ENCODE data around the gene FARSA.
"Not testable (repeated sequence)": the region's sequence is repeated elsewhere in the genome, so short reads cannot be mapped to it uniquely, and the experiment has no call there.

Gene FARSA

GRCh38 chr19:12933287-12934072 lies at the start of gene FARSA:
FARSA (minus strand) TSS chr19:12933711; CDS start chr19:12933696, 15 bp downstream.
- Mint-ChIP-seq H3K4me1 (peaks cover 42% of the 10 kb centered on the region), H3K27ac (peak within 1 kb of the TSS; percentile 93), H3K36me3 (peaks cover 22% of the 10 kb centered on the region), H3K9me3 (no peaks in the 10 kb centered on the region), H3K4me3 (peak within 1 kb of the TSS; percentile 87), H3K27me3 (no peaks in the 10 kb centered on the region)
- ATAC-seq = peak; percentile 80

- Mint-ChIP-seq H3K9me3 (no peaks in the 10 kb centered on the region), H3K4me3 (no peak overlapping the region), H3K27ac (no peak overlapping the region)
Measured at GRCh38 chr19:12983091-12983490, 49.6 kb upstream of the FARSA start.

GRCh38 chr19:12982648-12983047 lies 49.1 kb upstream of the FARSA start:
- no peaks in the 10 kb centered on the region for H3K9me3 Mint-ChIP-seq
- peaks cover 13% of the 10 kb centered on the region for H3K4me1 Mint-ChIP-seq
- peaks cover 7% of the 10 kb centered on the region for H3K27me3 Mint-ChIP-seq
- H3K36me3 Mint-ChIP-seq = no peaks in the 10 kb centered on the region
- H3K27ac Mint-ChIP-seq = no peak overlapping the region
- ATAC-seq = no peak
- H3K4me3 Mint-ChIP-seq = no peak overlapping the region

More at GRCh38 chr19:12983091-12983490, 49.6 kb upstream of the FARSA start:
- Mint-ChIP-seq H3K36me3 (no peaks in the 10 kb centered on the region), H3K27me3 (peaks cover 3% of the 10 kb centered on the region), H3K4me1 (peaks cover 9% of the 10 kb centered on the region)
- ATAC-seq = no peak

- Mint-ChIP-seq H3K27me3 (peaks cover 22% of the 10 kb centered on the region), H3K36me3 (no peaks in the 10 kb centered on the region), H3K9me3 (no peaks in the 10 kb centered on the region), H3K27ac (no peak overlapping the region), H3K4me3 (no peak overlapping the region), H3K4me1 (peaks cover 15% of the 10 kb centered on the region)
- ATAC-seq = no peak
Measured at GRCh38 chr19:12979974-12980373, 46.5 kb upstream of the FARSA start.

- H3K27me3 Mint-ChIP-seq = peaks cover 42% of the 10 kb centered on the region
- H3K9me3 Mint-ChIP-seq, H3K27ac Mint-ChIP-seq, H3K36me3 Mint-ChIP-seq, ATAC-seq, H3K4me3 Mint-ChIP-seq: not testable (repeated sequence)
- H3K4me1 Mint-ChIP-seq = peaks cover 15% of the 10 kb centered on the region
Measured at GRCh38 chr19:12976109-12976508, 42.6 kb upstream of the FARSA start.

- peaks cover 42% of the 10 kb centered on the region for H3K27me3 Mint-ChIP-seq
- H3K9me3 Mint-ChIP-seq = no peaks in the 10 kb centered on the region
- ATAC-seq = no peak
- H3K4me3 Mint-ChIP-seq = no peak overlapping the region
- H3K4me1 Mint-ChIP-seq = peaks cover 13% of the 10 kb centered on the region
- H3K27ac Mint-ChIP-seq = no peak overlapping the region
- no peaks in the 10 kb centered on the region for H3K36me3 Mint-ChIP-seq
Measured at GRCh38 chr19:12975221-12975741, 41.8 kb upstream of the FARSA start.

- Mint-ChIP-seq H3K36me3 (no peaks in the 10 kb centered on the region), H3K4me3 (no peak overlapping the region), H3K27ac (no peak overlapping the region), H3K27me3 (peaks cover 42% of the 10 kb centered on the region), H3K4me1 (peaks cover 8% of the 10 kb centered on the region), H3K9me3 (no peaks in the 10 kb centered on the region)
- ATAC-seq = no peak
Measured at GRCh38 chr19:12974301-12975220, 41.0 kb upstream of the FARSA start.

GRCh38 chr19:12973236-12973635 lies 39.7 kb upstream of the FARSA start:
- peaks cover 8% of the 10 kb centered on the region for H3K4me1 Mint-ChIP-seq
- H3K4me3 Mint-ChIP-seq = no peak overlapping the region
- no peak overlapping the region for H3K27ac Mint-ChIP-seq
- H3K9me3 Mint-ChIP-seq = no peaks in the 10 kb centered on the region
- ATAC-seq = no peak
- no peaks in the 10 kb centered on the region for H3K36me3 Mint-ChIP-seq
- peaks cover 41% of the 10 kb centered on the region for H3K27me3 Mint-ChIP-seq

- no peak overlapping the region for H3K27ac Mint-ChIP-seq
- no peak for ATAC-seq
- H3K9me3 Mint-ChIP-seq = no peaks in the 10 kb centered on the region
- H3K4me1 Mint-ChIP-seq = peaks cover 7% of the 10 kb centered on the region
- no peaks in the 10 kb centered on the region for H3K36me3 Mint-ChIP-seq
- H3K4me3 Mint-ChIP-seq = no peak overlapping the region
- peaks cover 22% of the 10 kb centered on the region for H3K27me3 Mint-ChIP-seq
Measured at GRCh38 chr19:12970070-12970820, 36.7 kb upstream of the FARSA start.

- Mint-ChIP-seq H3K27ac (no peak within 1 kb of the TSS), H3K4me1 (peaks cover 13% of the 10 kb centered on the region), H3K9me3 (no peaks in the 10 kb centered on the region)
Measured at GRCh38 chr19:12969292-12969988, 35.9 kb upstream of the FARSA start, which contains the start of gene DAND5. DAND5 (plus strand) TSS chr19:12969576; CDS start chr19:12969661, 85 bp downstream.

GRCh38 chr19:12967907-12968306 lies 34.4 kb upstream of the FARSA start:
- ATAC-seq = no peak
- Mint-ChIP-seq H3K9me3 (no peaks in the 10 kb centered on the region), H3K4me1 (peaks cover 13% of the 10 kb centered on the region), H3K27ac (no peak overlapping the region), H3K36me3 (no peaks in the 10 kb centered on the region), H3K4me3 (no peak overlapping the region), H3K27me3 (peaks cover 9% of the 10 kb centered on the region)

More at GRCh38 chr19:12969292-12969988, 35.9 kb upstream of the FARSA start, which contains the start of gene DAND5:
- Mint-ChIP-seq H3K27me3 (peaks cover 15% of the 10 kb centered on the region), H3K36me3 (no peaks in the 10 kb centered on the region), H3K4me3 (no peak within 1 kb of the TSS)
- ATAC-seq = no peak

- peaks cover 19% of the 10 kb centered on the region for H3K27me3 Mint-ChIP-seq
- H3K4me3 Mint-ChIP-seq = peak overlapping the region; percentile 78
- H3K36me3 Mint-ChIP-seq = no peaks in the 10 kb centered on the region
Measured at GRCh38 chr19:12965812-12966135, 32.3 kb upstream of the FARSA start.

GRCh38 chr19:12965017-12965811 lies 31.7 kb upstream of the FARSA start:
- ATAC-seq = peak; percentile 98
- H3K9me3 Mint-ChIP-seq = peaks cover under 1% of the 10 kb centered on the region
- peaks cover 19% of the 10 kb centered on the region for H3K27me3 Mint-ChIP-seq
- peak overlapping the region; percentile 80 for H3K4me3 Mint-ChIP-seq
- no peaks in the 10 kb centered on the region for H3K36me3 Mint-ChIP-seq
- peak overlapping the region; percentile 2 for H3K27ac Mint-ChIP-seq
- H3K4me1 Mint-ChIP-seq = peaks cover 13% of the 10 kb centered on the region

More at GRCh38 chr19:12965812-12966135, 32.3 kb upstream of the FARSA start:
- no peak for ATAC-seq
- Mint-ChIP-seq H3K4me1 (peaks cover 13% of the 10 kb centered on the region), H3K9me3 (no peaks in the 10 kb centered on the region), H3K27ac (peak overlapping the region; percentile 2)
